Bone marrow (tissue), 2 donors: ENCODE data around the gene CEBPZ.
A peak's percentile ranks its signal among the peaks of the same experiment; 100 is the strongest.
"Not testable (repeated sequence)": the region's sequence is repeated elsewhere in the genome, so short reads cannot be mapped to it uniquely, and the experiment has no call there.

ENCODE experiments used
- DNase-seq, 2 donors: peaks; one replicate each; lab custom pipeline; 2025; lab: John Stamatoyannopoulos, UW

The CEBPZ gene

GRCh38 chr2:37223131-37223530 lies 8.3 kb downstream of the CEBPZ start:
- no peak for DNase-seq

GRCh38 chr2:37219046-37219445 lies 12.3 kb downstream of the CEBPZ start:
- DNase-seq = no peak

- no peak for DNase-seq
Observed at GRCh38 chr2:37215250-37215649, 16.1 kb downstream of the CEBPZ start.

- no peak for DNase-seq
Observed at GRCh38 chr2:37211939-37212338, 19.5 kb downstream of the CEBPZ start.

- no peak for DNase-seq
Observed at GRCh38 chr2:37211212-37211611, 20.2 kb downstream of the CEBPZ start.

DNA sequence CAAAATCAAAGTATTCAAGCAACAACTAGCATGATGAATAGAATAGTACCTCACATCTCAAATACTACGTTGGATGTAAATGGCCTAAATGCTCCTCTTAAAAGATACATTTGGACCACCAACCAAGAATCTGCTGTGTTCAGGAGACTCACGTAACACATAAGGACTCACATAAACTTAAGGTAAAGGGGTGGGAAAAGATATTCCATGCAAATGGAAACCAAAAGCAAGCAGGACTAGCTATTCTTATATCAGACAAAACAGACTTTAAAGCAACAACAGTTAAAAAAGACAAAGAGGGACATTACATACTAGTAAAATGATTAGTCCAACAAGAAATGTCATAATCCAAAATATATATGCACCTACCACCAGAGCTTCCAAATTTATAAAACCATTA lies 24.6 kb downstream of the CEBPZ start:
- not testable (repeated sequence) for DNase-seq

DNA sequence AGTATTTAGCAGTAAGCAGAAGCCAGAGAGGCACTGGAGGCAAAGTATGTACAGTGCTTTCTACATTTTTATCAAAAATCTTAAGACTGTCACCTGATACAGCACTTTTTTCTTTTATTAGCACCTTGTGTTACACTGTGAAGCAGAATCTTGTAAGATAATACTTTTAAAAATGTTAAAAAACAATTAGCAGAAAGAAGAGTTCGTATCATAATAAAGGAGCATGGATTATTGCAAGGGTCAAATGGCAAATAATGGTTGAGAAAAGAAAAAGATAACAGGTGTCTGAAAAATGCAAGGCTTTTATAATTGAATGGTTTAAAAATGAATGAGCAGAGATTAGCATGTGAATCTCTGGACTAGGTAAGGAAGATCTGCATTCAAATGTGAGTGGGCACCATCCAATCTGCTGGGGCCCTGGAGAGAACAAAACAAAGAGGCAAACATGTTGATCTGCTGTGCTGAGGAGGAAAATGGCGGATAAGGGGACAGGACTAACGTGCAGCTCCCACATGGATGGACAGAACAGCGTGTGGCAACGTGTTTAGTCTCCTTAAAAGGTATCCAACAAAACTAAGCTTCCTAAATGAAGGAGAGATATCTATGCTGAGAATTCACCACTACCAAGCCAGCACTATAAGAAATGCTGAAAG lies 25.6 kb downstream of the CEBPZ start:
- DNase-seq = no peak

GRCh38 chr2:37205071-37205661 lies 26.2 kb downstream of the CEBPZ start:
- DNase-seq = not testable (repeated sequence)

DNA sequence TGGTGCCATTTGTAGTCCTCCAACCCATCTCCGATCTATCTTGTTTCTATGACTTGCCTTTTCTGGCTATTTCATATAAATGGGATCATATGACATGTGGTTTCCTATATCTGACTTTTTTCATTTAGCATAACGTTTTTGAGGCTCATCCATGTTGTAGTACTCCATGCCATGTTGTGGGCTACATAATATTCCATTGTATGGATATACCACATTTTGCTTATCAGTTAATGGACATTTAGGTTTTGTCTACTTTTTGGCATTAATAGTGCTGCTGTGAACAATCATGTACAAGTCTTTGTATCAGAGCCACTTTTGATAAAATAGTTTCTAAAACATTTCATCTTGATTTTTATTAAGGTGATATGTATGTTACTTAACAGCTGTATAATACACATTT lies 27.7 kb downstream of the CEBPZ start:
- DNase-seq = no peak

DNA sequence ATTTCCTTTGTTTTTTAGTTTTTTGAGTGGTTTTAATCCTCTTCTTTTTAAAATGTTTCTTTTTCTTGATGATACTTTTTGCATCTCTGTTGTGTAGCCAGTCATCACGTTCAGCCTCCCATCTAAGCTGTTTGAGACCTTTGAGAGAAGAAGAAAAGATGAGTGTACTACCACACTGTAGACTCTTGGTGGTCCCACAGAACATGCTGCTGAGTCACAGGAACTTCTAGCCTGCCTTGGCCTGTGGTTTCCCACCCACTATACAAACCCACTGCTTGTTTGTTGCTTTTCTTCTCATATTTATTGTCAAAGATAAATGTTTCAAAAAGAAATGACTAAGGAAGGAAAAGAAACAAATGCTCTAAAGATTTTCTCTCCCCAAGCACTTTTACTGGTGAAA lies 29.6 kb downstream of the CEBPZ start:
- peak in 1 of 2 donors; percentile 59 for DNase-seq

- DNase-seq = no peak
Observed at GRCh38 chr2:37201208-37201607, 30.2 kb downstream of the CEBPZ start.

DNA sequence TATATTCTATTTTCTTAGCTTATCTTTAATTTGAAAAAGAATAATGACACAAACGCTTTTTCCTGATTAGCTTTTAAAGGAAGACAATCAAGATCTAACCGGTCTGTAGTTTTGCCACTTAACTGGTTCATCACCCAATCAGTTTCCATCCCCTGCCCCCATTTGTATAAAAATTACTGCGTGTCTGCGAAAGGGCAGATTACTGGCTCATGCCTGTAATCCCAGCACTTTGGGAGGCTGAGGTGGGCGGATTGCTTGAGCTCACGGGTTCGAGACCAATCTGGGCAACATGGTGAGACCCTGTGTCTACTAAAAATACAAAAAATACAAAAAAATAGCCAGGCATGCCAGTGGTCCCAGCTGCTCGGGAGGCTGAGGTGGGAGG lies 32.7 kb downstream of the CEBPZ start:
- no peak for DNase-seq

GRCh38 chr2:37196320-37197195 lies 34.8 kb downstream of the CEBPZ start, which contains the start of gene CEBPZOS:
TSS of gene CEBPZOS (plus strand) at chr2:37196496. CDS start at chr2:37199705, 3,209 bp downstream.
- peak; percentile 52 to 87 for DNase-seq

GRCh38 chr2:37195862-37196319 lies 35.5 kb downstream of the CEBPZ start:
- DNase-seq = not testable (repeated sequence)

GRCh38 chr2:37192551-37192950 lies 38.8 kb downstream of the CEBPZ start:
- no peak for DNase-seq

DNA sequence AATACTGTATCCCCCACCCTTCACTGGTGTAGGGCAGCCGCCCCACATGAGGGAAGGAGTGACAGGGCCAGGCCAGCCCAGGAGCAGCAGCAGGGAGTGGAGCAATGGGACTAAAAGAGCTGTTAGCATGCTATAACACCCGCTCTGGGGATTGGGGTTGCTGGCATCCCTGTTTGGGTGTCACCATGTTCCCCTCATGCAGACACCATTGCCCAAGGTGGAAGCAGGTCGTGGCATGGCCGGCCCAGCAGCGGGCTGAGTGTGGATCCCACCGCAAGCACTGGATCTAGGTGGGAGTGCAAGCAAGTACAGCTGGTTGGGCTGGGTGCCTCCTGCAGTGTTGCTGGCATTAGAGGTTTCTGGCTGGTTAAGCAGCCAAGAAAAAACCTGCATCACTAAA lies 39.6 kb downstream of the CEBPZ start:
- DNase-seq = no peak

DNA sequence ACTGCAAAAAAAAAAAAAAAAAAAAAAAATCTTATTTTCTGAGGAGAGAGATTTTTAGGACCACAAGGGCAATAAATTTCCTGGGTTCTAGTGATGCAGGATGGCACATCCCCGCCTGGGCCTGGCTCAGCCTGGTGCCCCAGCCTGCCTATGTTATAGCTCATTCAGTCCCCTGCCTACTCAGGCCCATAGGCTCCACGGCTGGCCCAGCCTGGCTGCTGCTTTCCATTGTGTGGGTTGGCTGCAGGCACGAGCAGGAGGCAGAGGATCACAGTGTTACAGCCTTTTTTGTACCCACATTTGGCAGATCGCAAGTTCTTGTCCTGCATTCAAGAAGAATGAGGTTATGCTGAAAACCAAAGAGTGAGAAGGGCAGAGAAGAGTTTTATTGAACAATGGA lies 40.1 kb downstream of the CEBPZ start:
- DNase-seq = no peak

- no peak for DNase-seq
Observed at GRCh38 chr2:37190290-37190689, 41.1 kb downstream of the CEBPZ start.

GRCh38 chr2:37189452-37190153 lies 41.8 kb downstream of the CEBPZ start:
- no peak for DNase-seq

DNA sequence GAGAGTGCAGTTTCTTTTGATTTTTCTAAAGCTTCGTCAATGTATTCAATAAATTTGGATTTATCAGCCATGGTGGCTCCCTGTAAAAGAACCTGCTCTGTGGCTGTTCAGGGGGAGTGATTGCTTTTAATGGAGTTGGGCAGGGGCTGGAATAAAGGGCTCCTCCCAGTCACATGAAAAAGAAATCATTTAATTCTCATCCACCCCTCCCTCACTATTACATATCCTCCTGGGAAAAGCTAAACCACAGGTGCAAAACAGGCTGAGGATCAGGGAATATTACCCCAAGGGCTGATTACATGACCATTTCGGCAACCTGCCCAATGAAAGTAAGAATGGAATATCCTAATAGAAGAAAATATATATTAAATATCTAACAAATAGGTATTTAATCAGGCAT lies 42.8 kb downstream of the CEBPZ start, which contains the start of gene SULT6B1:
SULT6B1 (minus strand) TSS at position 101 of the 400 bp plus-strand sequence; CDS start at position 71, 30 bp downstream.
- no peak for DNase-seq

GRCh38 chr2:37181726-37182684 lies 49.4 kb downstream of the CEBPZ start:
- no peak for DNase-seq
